Measurements from ENCODE around the gene TAS2R38.

DNA sequence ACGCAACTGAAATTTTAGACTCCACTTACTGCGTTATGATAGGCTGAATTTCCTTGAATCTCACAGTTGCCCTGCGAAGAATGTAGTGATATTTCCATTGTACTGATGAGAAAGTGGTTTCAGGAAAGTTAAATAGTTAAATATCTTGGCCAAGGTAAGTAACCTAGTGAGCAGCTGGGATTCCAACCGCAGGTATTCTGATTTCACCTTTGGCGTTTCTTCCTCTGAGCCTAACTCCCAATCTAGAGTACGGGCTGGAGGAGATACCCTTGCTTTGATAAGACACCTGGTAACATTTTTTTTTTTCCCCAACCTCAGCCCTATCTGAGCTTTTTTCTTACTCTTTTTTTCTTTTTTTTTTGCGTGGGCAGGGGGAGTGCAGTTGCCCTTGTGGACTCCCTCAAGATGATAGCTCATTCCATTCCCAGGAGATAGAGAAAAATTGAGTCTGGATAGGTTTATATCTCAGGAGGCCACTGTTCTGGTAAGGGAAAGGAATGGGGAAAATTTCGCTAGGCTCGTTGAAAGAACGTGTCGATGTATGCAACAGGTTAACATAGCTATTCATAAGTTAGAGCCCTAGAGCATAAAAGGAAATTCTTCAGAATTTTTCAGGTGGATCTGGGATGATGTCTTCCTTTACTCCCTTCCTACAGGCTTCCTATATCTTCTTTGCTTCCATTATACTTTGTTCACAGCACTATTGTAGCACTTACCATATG, 3.1 kb upstream of the TAS2R38 start:
- TF ChIP-seq CTCF (IDR thresholded peaks at IDR 0.05) (no peak), POLR2AphosphoS5 (IDR thresholded peaks at IDR 0.05) (no peak), POLR2A (IDR thresholded peaks at IDR 0.05) (no peak)

Measured in gastroesophageal sphincter (tissue), 3 donors.